Suprapubic skin (tissue), 4 donors: ENCODE results near the gene NT5C1B. TPM values are rescaled to one million over a fixed set of nuclear protein-coding genes. Genes with fewer than 3 reads are reported as not detected.

Experiments
- DNase-seq, 2 donors: peaks; one replicate each; pipeline ENCODE4 v3.0.0-alpha.2; 2019; ENCODE audit warnings: low spot score in 2 of 2
- H3K27ac ChIP-seq: fragments of 200-600 bp; sonication (generic); one replicate; pipeline ENCODE4 v1.5.1; 2019
- H3K27me3 ChIP-seq: fragments of 200-600 bp; sonication (generic); one replicate; pipeline ENCODE4 v1.5.1; 2019
- H3K36me3 ChIP-seq: fragments of 200-600 bp; sonication (generic); one replicate; pipeline ENCODE4 v1.5.1; 2019
- H3K4me1 ChIP-seq: fragments of 200-600 bp; sonication (generic); one replicate; pipeline ENCODE4 v1.5.1; 2019
- H3K4me3 ChIP-seq: fragments of 200-600 bp; sonication (generic); one replicate; pipeline ENCODE4 v1.5.1; 2019; ENCODE audit warnings: mild to moderate bottlenecking
- H3K9me3 ChIP-seq: fragments of 200-600 bp; sonication (generic); one replicate; pipeline ENCODE4 v1.5.1; 2019
- CTCF ChIP-seq, 2 donors: fragments of 200-600 bp in 1 of 2; fragments of 450-650 bp in 1 of 2; sonication (generic) in 1 of 2; IDR thresholded peaks; one replicate each; pipeline ENCODE4 v1.5.1; 2016 to 2019; ENCODE audit warnings: antibody characterized with exemption in 2 of 2, mild to moderate bottlenecking in 1 of 2, moderate library complexity in 1 of 2
- EP300 ChIP-seq: sonication (generic); formaldehyde crosslinking; IDR thresholded peaks from one replicate; pipeline ENCODE4 v1.6.1; 2017; ENCODE audit warnings: antibody characterized with exemption
- POLR2A ChIP-seq, 2 donors: fragments of 450-650 bp; IDR thresholded peaks; one replicate each; pipeline ENCODE4 v1.6.1; 2017; ENCODE audit warnings: antibody characterized with exemption in 2 of 2, mild to moderate bottlenecking in 2 of 2, moderate library complexity in 2 of 2
- POLR2AphosphoS5 ChIP-seq, 3 donors: sonication (generic); formaldehyde crosslinking; IDR thresholded peaks; one replicate each; pipeline ENCODE4 v1.6.1; 2017; ENCODE audit warnings: antibody characterized with exemption in 3 of 3
- WGBS: methylation state at CpG from one replicate; pipeline ENCODE4 v1.1.5; 2018; 5-methylcytosine and 5-hydroxymethylcytosine counted together
- total RNA-seq, 4 donors: library from RNA; depleted of rRNA; stranded (reverse); fragments of >200 nt; gene quantifications; one replicate each; pipeline ENCODE4 v1.1.0, GENCODE V29; 2016

Gene NT5C1B
- total RNA-seq, 4 donors from 2014 or later = not detected

- Histone ChIP-seq H3K36me3 (no peaks in the 10 kb centered on the region), H3K4me3 (no peak overlapping the region), H3K4me1 (no peaks in the 10 kb centered on the region), H3K27me3 (no peaks in the 10 kb centered on the region), H3K27ac (no peak overlapping the region), H3K9me3 (no peaks in the 10 kb centered on the region)
- WGBS = 70% methylated on average over 2 of the region's 2 CpGs
- DNase-seq = no peak
- TF ChIP-seq CTCF (IDR thresholded peaks at IDR 0.05) (no peak), EP300 (no peak), POLR2AphosphoS5 (IDR thresholded peaks at IDR 0.05) (no peak), POLR2A (IDR thresholded peaks at IDR 0.05) (no peak)
Observed at GRCh38 chr2:18546567-18546966, 42.8 kb downstream of the NT5C1B start.

GRCh38 chr2:18545384-18545783 is 44.0 kb downstream of the NT5C1B start:
- H3K27me3 ChIP-seq = no peaks in the 10 kb centered on the region
- H3K36me3 ChIP-seq = no peaks in the 10 kb centered on the region
- no peaks in the 10 kb centered on the region for H3K4me1 ChIP-seq
- no peak overlapping the region for H3K27ac ChIP-seq
- H3K4me3 ChIP-seq = no peak overlapping the region
- TF ChIP-seq POLR2AphosphoS5 (IDR thresholded peaks at IDR 0.05) (no peak), CTCF (IDR thresholded peaks at IDR 0.05) (no peak), EP300 (no peak), POLR2A (IDR thresholded peaks at IDR 0.05) (no peak)
- no peak for DNase-seq
- H3K9me3 ChIP-seq = no peaks in the 10 kb centered on the region
- 88% methylated on average over 4 of the region's 4 CpGs for WGBS

GRCh38 chr2:18544171-18544570 is 45.2 kb downstream of the NT5C1B start:
- no peak for DNase-seq
- Histone ChIP-seq H3K4me3 (no peak overlapping the region), H3K27me3 (no peaks in the 10 kb centered on the region), H3K4me1 (no peaks in the 10 kb centered on the region), H3K9me3 (no peaks in the 10 kb centered on the region), H3K27ac (no peak overlapping the region), H3K36me3 (no peaks in the 10 kb centered on the region)
- 65% methylated on average over 3 of the region's 3 CpGs for WGBS
- no peak for TF ChIP-seq CTCF (IDR thresholded peaks at IDR 0.05)
- TF ChIP-seq POLR2AphosphoS5 (IDR thresholded peaks at IDR 0.05) = no peak
- no peak for TF ChIP-seq EP300
- no peak for TF ChIP-seq POLR2A (IDR thresholded peaks at IDR 0.05)

- Histone ChIP-seq H3K4me3 (no peak overlapping the region), H3K9me3 (no peaks in the 10 kb centered on the region), H3K36me3 (no peaks in the 10 kb centered on the region), H3K27me3 (no peaks in the 10 kb centered on the region), H3K27ac (no peak overlapping the region), H3K4me1 (no peaks in the 10 kb centered on the region)
- TF ChIP-seq POLR2A (IDR thresholded peaks at IDR 0.05) (no peak), EP300 (no peak), POLR2AphosphoS5 (IDR thresholded peaks at IDR 0.05) (no peak), CTCF (IDR thresholded peaks at IDR 0.05) (no peak)
- 77% methylated on average over 2 of the region's 2 CpGs for WGBS
- DNase-seq = no peak
Observed at GRCh38 chr2:18540872-18541271, 48.5 kb downstream of the NT5C1B start.

GRCh38 chr2:18536697-18537096 is 52.7 kb downstream of the NT5C1B start:
- TF ChIP-seq POLR2AphosphoS5 (IDR thresholded peaks at IDR 0.05) = no peak
- TF ChIP-seq CTCF (IDR thresholded peaks at IDR 0.05) = no peak
- TF ChIP-seq POLR2A (IDR thresholded peaks at IDR 0.05) = no peak
- TF ChIP-seq EP300 = no peak
- H3K36me3 ChIP-seq = no peaks in the 10 kb centered on the region
- no peak overlapping the region for H3K27ac ChIP-seq
- no peaks in the 10 kb centered on the region for H3K4me1 ChIP-seq
- WGBS = 98% methylated on average over 1 of the region's 1 CpG
- no peaks in the 10 kb centered on the region for H3K9me3 ChIP-seq
- no peak overlapping the region for H3K4me3 ChIP-seq
- no peaks in the 10 kb centered on the region for H3K27me3 ChIP-seq
- no peak for DNase-seq
